DOHH2 (cell line): ENCODE results near the gene XRCC1.

Source experiments
- H3F3A ChIP-seq: fragments of 200-600 bp; sonication (generic), shearing (Covaris generic); 2 replicates; pipeline ENCODE4 v1.6.0; 2016; ENCODE audit warnings: antibody characterized with exemption, mild to moderate bottlenecking; ENCODE audit not compliant: control insufficient read depth, insufficient read depth
- H3K27ac ChIP-seq: fragments of 200-600 bp; sonication (generic); 2 replicates; pipeline ENCODE4 v1.5.1; 2014; ENCODE audit warnings: low read depth, mild to moderate bottlenecking, low read length, moderate library complexity
- H3K27me3 ChIP-seq: fragments of 200-600 bp; sonication (generic); 2 replicates; pipeline ENCODE4 v1.6.1; 2014; ENCODE audit warnings: mild to moderate bottlenecking, low read length, mixed read lengths; ENCODE audit not compliant: control insufficient read depth
- H3K36me3 ChIP-seq: fragments of 200-600 bp; sonication (generic); 2 replicates; pipeline ENCODE4 v1.6.1; 2014; ENCODE audit warnings: mild to moderate bottlenecking, low read length, moderate library complexity, mixed read lengths; ENCODE audit not compliant: control insufficient read depth
- H3K4me1 ChIP-seq: fragments of 200-600 bp; sonication (generic); 2 replicates; pipeline ENCODE4 v1.6.1; 2014; ENCODE audit warnings: mild to moderate bottlenecking, low read length, mixed read lengths; ENCODE audit not compliant: control insufficient read depth
- H3K4me2 ChIP-seq: fragments of 200-600 bp; sonication (generic); 2 replicates; pipeline ENCODE4 v1.6.0; 2014; ENCODE audit warnings: mild to moderate bottlenecking, low read length, moderate library complexity
- H3K4me3 ChIP-seq: fragments of 200-600 bp; sonication (generic); 2 replicates; pipeline ENCODE4 v1.5.1; 2014; ENCODE audit warnings: mild to moderate bottlenecking, low read length, mixed read lengths
- H3K79me2 ChIP-seq: fragments of 200-600 bp; sonication (generic); 2 replicates; pipeline ENCODE4 v1.6.1; 2014; ENCODE audit warnings: mild to moderate bottlenecking, low read length, mixed read lengths; ENCODE audit not compliant: control insufficient read depth
- H3K9me2 ChIP-seq: fragments of 200-600 bp; sonication (generic); replicated peaks from 2 replicates; pipeline ENCODE4 v1.6.1; 2014; ENCODE audit warnings: mild to moderate bottlenecking, low read length, mixed read lengths; ENCODE audit not compliant: control insufficient read depth
- H3K9me3 ChIP-seq: fragments of 200-600 bp; sonication (generic); 2 replicates; pipeline ENCODE4 v1.6.1; 2014; ENCODE audit warnings: antibody characterized with exemption, low read length, mixed read lengths; ENCODE audit not compliant: control insufficient read depth, insufficient read depth
- H4K20me1 ChIP-seq: fragments of 200-600 bp; sonication (generic); 2 replicates; pipeline ENCODE4 v1.6.0; 2014; ENCODE audit warnings: low read depth, mild to moderate bottlenecking, antibody characterized with exemption, low read length, moderate library complexity; ENCODE audit not compliant: control insufficient read depth, insufficient read depth
- EZH2phosphoT487 ChIP-seq: fragments of 200-600 bp; sonication (generic); IDR thresholded peaks from 2 replicates; pipeline ENCODE4 v1.6.1; 2017; ENCODE audit warnings: borderline replicate concordance, mild to moderate bottlenecking, antibody characterized with exemption, low read length, moderate library complexity, mixed read lengths
- TF ChIP-seq, protein P1 (sequence below): fragments of 200-600 bp; sonication (generic); IDR thresholded peaks from one replicate; pipeline ENCODE4 v1.5.1; 2014; ENCODE audit warnings: antibody characterized with exemption, mild to moderate bottlenecking, low read depth, low read length; ENCODE audit not compliant: poor library complexity, severe bottlenecking

The XRCC1 gene

DNA sequence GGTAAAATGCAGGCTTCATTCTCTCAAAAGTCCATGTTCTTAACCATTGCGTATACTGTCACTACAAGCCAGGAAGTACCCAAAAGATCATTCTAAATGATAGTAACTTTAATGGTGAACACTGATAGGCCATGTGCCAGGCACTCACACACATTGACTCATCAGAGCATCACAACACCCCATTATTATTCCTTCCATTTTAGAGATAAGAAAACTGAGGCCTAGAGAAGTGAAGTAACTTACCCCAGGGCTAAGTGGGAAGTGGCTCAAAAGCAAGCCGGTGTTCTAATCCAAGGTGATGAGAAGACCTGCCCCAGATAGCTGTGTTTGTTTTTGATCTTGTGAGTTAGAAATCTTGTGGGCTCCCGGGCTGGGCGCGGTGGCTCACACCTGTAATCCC is 69.4 kb downstream of the XRCC1 start:
- peaks cover 15% of the 10 kb centered on the region for H3K4me1 ChIP-seq
- no peak overlapping the region for H3K4me3 ChIP-seq
- peaks cover 2% of the 10 kb centered on the region; the same call in 1 of the 2 replicates for H3F3A ChIP-seq
- no peaks in the 10 kb centered on the region for H3K36me3 ChIP-seq
- no peaks in the 10 kb centered on the region for H3K9me2 ChIP-seq
- H3K79me2 ChIP-seq: no peaks in the 10 kb centered on the region
- no peak overlapping the region for H3K4me2 ChIP-seq
- no peak for TF ChIP-seq EZH2phosphoT487
- TF ChIP-seq, protein P1, sequence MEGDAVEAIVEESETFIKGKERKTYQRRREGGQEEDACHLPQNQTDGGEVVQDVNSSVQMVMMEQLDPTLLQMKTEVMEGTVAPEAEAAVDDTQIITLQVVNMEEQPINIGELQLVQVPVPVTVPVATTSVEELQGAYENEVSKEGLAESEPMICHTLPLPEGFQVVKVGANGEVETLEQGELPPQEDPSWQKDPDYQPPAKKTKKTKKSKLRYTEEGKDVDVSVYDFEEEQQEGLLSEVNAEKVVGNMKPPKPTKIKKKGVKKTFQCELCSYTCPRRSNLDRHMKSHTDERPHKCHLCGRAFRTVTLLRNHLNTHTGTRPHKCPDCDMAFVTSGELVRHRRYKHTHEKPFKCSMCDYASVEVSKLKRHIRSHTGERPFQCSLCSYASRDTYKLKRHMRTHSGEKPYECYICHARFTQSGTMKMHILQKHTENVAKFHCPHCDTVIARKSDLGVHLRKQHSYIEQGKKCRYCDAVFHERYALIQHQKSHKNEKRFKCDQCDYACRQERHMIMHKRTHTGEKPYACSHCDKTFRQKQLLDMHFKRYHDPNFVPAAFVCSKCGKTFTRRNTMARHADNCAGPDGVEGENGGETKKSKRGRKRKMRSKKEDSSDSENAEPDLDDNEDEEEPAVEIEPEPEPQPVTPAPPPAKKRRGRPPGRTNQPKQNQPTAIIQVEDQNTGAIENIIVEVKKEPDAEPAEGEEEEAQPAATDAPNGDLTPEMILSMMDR: no peak
- no peak overlapping the region for H3K27ac ChIP-seq
- H3K27me3 ChIP-seq: no peaks in the 10 kb centered on the region
- no peaks in the 10 kb centered on the region for H3K9me3 ChIP-seq
- H4K20me1 ChIP-seq: no peaks in the 10 kb centered on the region

GRCh38 chr19:43505186-43505456 is 70.2 kb downstream of the XRCC1 start:
- Histone ChIP-seq H3K27me3 (no peaks in the 10 kb centered on the region), H3K4me1 (peaks cover 15% of the 10 kb centered on the region), H3K4me2 (peak overlapping the region; percentile 79), H3K27ac (no peak overlapping the region), H4K20me1 (no peaks in the 10 kb centered on the region), H3K36me3 (no peaks in the 10 kb centered on the region), H3K79me2 (no peaks in the 10 kb centered on the region), H3K4me3 (peak overlapping the region; percentile 76), H3K9me2 (no peaks in the 10 kb centered on the region), H3K9me3 (no peaks in the 10 kb centered on the region), H3F3A (peaks cover 2% of the 10 kb centered on the region; the same call in 1 of the 2 replicates)
- TF ChIP-seq, protein P1: no peak
- no peak for TF ChIP-seq EZH2phosphoT487

DNA sequence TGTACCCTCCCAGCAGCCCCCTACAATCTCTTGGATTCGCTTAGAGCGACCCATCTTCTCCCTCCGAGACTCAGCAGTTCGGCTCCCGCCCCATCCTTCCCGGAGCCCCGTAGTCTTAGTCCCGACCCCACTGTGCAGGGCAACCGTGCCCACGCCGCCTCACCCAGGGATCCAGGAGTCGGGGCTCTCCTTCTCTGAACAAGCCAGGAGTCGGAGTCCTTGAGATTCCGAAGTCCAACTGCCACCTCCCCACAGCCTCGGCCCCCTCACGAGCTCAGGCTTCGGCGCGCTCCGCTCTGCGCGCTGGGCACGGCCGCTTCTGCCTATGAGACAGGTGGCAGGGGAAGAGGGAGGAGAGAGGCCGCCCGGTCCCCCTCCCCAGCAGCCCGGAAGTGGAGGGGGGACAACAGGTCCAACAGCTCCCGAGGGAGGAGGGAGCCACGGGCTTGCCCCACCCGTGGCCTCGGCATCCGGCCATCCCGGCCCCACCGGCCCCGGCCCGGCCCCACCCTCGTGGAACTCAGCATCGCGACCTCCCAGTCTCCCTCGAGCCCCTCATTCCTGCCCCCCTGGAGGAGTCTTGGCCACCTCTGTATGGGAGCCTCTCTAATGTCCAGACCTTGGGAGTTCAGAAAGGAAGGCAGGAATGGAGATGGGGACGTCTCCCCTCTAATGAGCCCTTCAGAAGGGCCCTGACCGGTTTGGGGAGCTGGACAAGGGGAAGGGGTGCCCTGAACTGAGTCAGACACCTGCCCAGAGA is 70.7 kb downstream of the XRCC1 start, which contains the start of gene PHLDB3:
PHLDB3 (minus strand) TSS at position 321 of the 760 bp plus-strand sequence. CDS start 628 bp downstream, outside the sequence.
- no peaks in the 10 kb centered on the region for H4K20me1 ChIP-seq
- no peaks in the 10 kb centered on the region for H3K36me3 ChIP-seq
- H3K79me2 ChIP-seq: no peaks in the 10 kb centered on the region
- no peaks in the 10 kb centered on the region for H3K9me3 ChIP-seq
- peak within 1 kb of the TSS; percentile 79 for H3K4me2 ChIP-seq
- H3K4me1 ChIP-seq: peaks cover 15% of the 10 kb centered on the region
- H3K27ac ChIP-seq: 0 out of 2 replicates have a peak within 1 kb of the TSS, but pooled peaks have one; percentile 4
- H3K4me3 ChIP-seq: peak within 1 kb of the TSS; percentile 76
- peaks cover 2% of the 10 kb centered on the region; the same call in 1 of the 2 replicates for H3F3A ChIP-seq
- H3K9me2 ChIP-seq: no peaks in the 10 kb centered on the region
- no peaks in the 10 kb centered on the region for H3K27me3 ChIP-seq
- no peak for TF ChIP-seq EZH2phosphoT487
- TF ChIP-seq, protein P1: peak; percentile 70
